Stimulated activated CD4-positive, alpha-beta T cell treated with anti-CD3 and anti-CD28 coated beads, Interleukin-2, amount 100 ng/mL, for 24 hours (primary cell): Measurements from ENCODE around the gene TRMT10A.
"Not testable (repeated sequence)": the region's sequence is repeated elsewhere in the genome, so short reads cannot be mapped to it uniquely, and the experiment has no call there.

Experiments used
- DNase-seq, 2 donors: peaks; one replicate each; pipeline ENCODE4 v3.0.0-alpha.2; 2020

The TRMT10A gene

GRCh38 chr4:99540277-99540939 is 23.4 kb downstream of the TRMT10A start:
- DNase-seq, result no peak

GRCh38 chr4:99537674-99538073 is 26.2 kb downstream of the TRMT10A start:
- no peak for DNase-seq

- DNase-seq, result no peak
These were observed 27.0 kb downstream of the TRMT10A start for GRCh38 chr4:99536848-99537247.

DNA sequence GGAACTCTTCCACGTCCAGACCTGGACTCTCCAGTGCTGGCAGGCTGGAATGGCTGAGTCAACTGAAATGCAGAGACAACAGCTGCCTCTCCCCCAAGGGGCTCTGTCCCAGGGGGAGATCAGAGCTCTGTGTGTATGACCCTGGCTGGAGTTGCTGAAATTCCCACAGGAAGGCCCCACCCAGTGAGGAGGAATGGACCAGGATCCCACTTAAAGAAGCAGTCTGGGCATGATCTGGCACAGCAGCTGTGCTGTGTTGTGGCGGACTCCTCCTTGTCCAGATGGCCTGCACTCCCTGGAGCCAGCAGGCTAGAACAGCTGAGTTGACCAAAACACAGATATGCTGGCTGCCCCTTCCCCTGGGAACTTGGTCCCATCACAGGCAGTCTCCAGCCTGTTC is 27.6 kb downstream of the TRMT10A start:
- no peak for DNase-seq

DNA sequence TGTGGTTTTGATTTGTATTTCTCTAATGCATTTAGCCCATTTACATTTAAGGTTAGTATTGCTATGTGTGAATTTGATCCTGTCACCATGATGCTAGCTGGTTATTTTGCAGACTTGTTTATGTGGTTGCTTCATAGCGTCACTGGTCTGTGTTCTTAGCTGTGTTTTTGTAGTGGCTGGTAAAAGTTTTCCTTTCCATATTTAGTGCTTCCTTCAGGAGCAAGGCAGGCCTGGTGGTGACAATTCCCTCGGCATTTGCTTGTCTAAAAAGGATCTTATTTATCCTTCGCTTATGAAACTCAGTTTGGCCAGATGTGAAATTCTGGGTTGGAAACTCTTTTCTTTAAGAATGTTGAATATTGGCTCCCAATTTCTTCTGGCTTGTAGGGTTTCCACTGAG is 29.1 kb downstream of the TRMT10A start:
- DNase-seq, result not testable (repeated sequence)

- DNase-seq, result no peak
These were observed 33.9 kb downstream of the TRMT10A start for GRCh38 chr4:99529956-99530355.

DNA sequence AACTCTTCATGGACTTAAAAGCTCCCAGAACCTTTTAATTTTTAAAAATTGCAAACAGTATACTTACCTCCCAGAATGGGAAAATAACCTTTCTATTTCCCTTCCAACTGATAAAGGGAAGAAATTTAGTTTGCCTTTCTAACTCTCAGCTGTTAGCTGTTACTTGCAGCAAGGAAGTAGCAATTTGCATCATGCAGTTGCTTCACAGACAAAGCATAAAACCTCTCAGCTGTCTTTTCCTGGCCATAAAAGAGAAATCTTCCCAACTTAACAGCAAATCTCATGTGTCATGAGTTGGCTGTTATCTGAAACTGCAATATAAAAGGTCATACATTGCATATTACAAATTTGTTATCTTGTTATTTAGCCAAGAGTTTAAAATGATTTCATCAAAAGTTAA is 34.6 kb downstream of the TRMT10A start:
- no peak for DNase-seq

DNA sequence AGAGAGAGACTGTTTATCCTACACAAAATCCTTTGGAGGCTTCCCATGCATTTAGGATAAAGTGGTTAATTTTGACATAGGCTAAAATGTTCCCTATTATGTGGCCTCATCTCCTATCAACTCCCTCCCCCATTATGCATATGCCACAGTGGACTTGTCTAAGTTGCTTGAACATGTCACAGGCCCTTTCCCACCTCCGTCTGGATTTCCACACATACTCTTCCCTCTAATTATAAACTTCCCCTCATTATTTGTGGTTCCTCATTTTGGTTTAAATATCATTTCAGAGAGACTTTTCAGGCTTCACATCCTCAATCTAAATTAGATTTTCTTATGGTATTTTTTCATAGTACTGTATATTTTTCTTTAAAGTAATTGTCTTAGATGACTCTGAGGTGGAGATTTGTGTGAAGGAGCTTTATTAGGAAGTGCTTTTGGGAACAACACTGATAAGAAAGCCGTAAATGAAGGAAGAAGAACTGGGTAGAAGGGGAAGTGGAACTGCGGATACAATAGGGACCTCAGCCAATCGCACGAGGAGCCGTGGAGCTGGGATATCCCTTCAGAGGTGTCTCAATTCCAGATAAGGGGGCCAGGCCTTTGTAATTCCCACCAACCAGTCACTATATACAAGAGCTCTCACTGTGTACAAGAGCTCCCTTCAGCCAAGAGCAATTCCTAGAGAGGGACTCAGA is 45.1 kb downstream of the TRMT10A start:
- no peak for DNase-seq

DNA sequence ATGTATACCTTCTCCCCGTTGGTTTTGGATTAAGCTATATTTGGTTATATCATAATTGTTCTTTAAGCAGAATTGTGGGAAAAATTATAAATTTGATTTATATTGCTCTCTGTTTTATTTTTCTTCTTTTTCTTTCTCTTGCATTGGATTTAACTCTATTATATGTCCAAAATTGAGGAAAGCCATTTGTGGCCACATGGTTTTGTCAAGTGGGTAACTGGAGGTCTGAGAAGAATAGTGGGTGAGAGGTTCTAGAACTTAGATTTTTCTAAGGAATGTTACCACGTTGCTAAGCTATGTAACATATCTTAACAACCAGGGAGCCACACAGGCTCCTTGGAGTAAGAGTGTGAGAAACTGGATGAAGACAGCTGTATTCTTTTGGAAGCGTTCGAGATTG is 53.1 kb downstream of the TRMT10A start, which contains the start of gene C4orf17:
Gene C4orf17, plus strand, starts transcription at position 301 of the 400 bp plus-strand sequence. CDS start 2,061 bp downstream, outside the sequence.
- DNase-seq, result no peak

- DNase-seq, result no peak
These were observed 56.1 kb downstream of the TRMT10A start for GRCh38 chr4:99507762-99508161.

GRCh38 chr4:99507349-99507748 is 56.5 kb downstream of the TRMT10A start:
- DNase-seq, result no peak

GRCh38 chr4:99506781-99507180 is 57.1 kb downstream of the TRMT10A start:
- no peak for DNase-seq

GRCh38 chr4:99504804-99505502 is 58.9 kb downstream of the TRMT10A start:
- DNase-seq, result no peak
